Vagina (tissue), 2 donors: ENCODE measurements around the gene PCBP3.

ENCODE experiments used
- POLR2AphosphoS5 ChIP-seq, 2 donors: sonication (generic); formaldehyde crosslinking; IDR thresholded peaks; one replicate each; pipeline ENCODE4 v1.9.0; 2017; ENCODE audit warnings: antibody characterized with exemption in 2 of 2, mild to moderate bottlenecking in 2 of 2, low read depth in 1 of 2; ENCODE audit not compliant: insufficient read depth in 1 of 2
- TF ChIP-seq, protein P1 (sequence below), 3 experiments: fragments of 450-650 bp in 2 of 3; fragments of 200-600 bp in 1 of 3; sonication (generic) in 1 of 3; IDR thresholded peaks; one replicate each; pipeline ENCODE4 v1.5.1; 2017 to 2019; ENCODE audit warnings: antibody characterized with exemption in 3 of 3, mild to moderate bottlenecking in 2 of 3, moderate library complexity in 2 of 3

- no peak for TF ChIP-seq POLR2AphosphoS5 (IDR thresholded peaks at IDR 0.05; ENCODE audit: insufficient read depth in 1 of 2, low read depth in 1 of 2)
- TF ChIP-seq, protein P1, sequence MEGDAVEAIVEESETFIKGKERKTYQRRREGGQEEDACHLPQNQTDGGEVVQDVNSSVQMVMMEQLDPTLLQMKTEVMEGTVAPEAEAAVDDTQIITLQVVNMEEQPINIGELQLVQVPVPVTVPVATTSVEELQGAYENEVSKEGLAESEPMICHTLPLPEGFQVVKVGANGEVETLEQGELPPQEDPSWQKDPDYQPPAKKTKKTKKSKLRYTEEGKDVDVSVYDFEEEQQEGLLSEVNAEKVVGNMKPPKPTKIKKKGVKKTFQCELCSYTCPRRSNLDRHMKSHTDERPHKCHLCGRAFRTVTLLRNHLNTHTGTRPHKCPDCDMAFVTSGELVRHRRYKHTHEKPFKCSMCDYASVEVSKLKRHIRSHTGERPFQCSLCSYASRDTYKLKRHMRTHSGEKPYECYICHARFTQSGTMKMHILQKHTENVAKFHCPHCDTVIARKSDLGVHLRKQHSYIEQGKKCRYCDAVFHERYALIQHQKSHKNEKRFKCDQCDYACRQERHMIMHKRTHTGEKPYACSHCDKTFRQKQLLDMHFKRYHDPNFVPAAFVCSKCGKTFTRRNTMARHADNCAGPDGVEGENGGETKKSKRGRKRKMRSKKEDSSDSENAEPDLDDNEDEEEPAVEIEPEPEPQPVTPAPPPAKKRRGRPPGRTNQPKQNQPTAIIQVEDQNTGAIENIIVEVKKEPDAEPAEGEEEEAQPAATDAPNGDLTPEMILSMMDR (IDR thresholded peaks at IDR 0.05), result no peak
Observed at GRCh38 chr21:45983649-45983965, 340.1 kb downstream of the PCBP3 start.
